GM03348 (cell line): ENCODE results near the gene CFAP46.
A peak's percentile ranks its signal among the peaks of the same experiment; 100 is the strongest.
"Not testable (repeated sequence)": the region's sequence is repeated elsewhere in the genome, so short reads cannot be mapped to it uniquely, and the experiment has no call there.

Experiments used
- DNase-seq: peaks from one replicate; pipeline ENCODE4 v3.0.0; 2012; ENCODE audit warnings: low spot score

The CFAP46 gene

DNA sequence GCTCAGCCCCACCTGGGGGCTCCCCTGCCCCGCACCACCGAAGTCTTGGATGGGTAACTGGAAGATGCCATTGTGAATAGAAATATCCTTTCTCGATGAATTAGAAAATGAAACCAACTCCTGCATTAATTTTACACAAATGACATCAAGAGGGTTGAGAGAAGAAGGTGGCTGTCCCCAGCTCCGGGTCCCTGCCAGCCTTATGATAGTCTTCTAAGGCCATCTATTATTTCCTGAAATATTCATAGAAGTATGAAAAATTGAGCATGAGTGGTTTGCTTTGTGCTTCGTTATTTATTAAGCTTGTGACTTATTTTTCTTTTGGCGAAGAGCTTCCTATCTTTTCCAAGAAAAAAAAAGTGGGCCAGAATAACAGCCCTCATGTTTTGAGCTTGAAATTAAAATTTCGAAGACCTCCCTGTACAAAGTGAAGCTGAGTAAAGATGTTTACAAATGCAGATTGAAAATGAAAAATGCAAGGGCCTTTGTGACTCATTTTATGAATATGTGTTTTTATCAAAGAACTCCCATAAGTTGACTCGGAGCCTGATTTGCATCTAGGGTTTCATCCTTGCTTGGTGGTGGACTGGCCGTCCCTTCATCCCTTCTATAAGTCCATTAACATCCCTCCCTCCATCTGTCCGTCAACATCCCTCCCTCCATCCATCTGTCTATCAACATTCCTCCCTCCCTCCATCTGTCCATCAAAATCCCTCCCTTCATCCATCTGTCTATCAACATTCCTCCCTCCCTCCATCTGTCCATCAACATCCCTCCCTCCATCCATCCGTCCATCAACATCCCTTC is 20.5 kb upstream of the CFAP46 start:
- DNase-seq: peak; percentile 43

DNA sequence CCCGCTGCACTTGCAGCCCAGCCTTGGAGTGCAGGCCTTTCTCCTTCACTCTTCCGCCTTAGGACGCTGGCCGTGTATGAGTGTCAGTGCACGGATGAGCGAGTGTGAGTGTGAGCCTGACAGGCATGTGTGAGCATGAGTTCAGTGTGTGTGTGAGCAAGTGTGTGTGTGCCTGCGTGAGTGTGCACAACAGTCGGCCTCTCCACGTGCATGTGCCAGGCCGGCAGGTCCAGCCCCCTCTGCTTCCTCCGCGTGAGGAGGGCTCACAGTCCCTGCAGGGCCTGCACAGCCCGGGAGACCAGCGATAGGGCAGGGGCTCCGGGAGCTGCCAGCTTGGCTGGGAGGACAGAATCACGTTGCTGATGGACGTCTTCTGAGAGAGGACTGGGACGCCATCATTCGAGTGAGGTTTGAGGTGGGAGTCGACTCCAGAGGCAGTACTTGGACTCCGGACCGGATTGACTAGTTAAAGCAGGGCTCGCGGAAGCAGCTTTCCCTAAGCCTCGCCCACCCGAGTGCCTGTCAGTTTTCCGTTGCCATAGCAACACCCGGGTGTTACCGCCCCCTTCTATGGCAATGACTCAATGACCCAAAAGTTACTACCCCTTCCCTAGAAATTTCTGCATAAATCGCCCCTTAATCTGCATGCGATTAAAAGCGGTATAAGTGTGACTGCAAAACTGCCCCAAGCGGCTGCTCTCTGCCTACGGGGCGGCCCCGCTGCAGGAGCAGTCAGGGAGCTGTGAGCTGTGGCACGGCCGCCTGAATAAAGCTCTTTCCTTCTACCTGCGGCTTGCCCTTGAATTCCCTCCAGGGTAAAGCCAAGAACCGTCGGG is 19.6 kb upstream of the CFAP46 start:
- peak; percentile 90 for DNase-seq

DNA sequence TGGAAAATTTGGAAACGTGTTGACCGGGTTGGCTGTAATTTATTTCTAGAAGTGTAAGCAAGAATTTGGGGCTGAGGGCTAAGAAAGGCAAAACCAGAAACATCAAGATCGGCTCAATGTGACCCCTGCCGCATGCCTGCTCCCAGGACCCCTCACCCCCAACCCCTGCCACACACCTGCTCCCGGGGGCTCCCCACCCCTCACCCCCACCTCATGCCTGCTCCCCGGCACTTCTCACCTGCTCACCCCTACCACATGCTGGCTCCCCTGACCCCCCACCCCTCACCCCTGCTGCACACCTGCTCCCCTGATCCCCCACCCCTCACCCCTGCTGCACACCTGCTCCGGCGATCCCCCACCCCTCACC is 19.0 kb upstream of the CFAP46 start:
- no peak for DNase-seq

DNA sequence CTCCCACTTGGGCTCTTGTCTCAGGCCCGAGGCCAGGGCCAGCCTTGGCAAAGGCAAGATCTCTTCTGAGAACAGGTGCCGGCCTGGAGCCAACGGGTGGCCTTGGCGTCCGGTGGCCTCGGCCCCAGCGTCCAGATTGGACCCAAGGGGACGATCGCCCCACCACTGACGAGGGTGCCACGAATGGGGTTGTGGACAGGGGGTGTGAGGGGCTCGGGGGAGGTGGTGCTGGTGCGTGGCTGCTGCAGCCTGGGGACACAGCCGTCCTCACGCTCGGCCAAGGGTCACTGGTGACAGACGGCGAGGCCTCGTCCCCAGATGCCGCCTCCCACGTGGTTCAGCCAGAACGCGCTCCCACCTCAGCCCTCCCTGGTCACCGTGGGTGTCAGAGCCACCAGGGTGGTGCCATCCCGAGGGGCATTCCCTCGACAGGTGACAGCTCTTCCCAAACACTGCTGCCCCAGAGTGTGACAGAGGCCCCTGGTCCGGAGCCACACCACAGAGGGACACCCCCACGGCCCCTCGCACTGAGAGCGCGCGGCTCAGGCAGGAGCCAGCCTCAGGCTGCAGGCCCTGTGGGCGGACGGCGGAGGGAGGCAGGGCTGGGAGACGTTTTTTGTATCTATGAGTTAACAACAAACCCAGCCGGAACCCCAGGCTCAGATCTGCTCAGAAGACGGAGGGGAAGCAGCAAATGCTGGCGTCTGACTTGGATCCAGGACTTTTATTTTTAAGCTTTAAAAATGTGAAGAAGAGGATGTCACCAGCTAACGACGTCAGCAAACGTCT is 18.5 kb upstream of the CFAP46 start:
- no peak for DNase-seq

DNA sequence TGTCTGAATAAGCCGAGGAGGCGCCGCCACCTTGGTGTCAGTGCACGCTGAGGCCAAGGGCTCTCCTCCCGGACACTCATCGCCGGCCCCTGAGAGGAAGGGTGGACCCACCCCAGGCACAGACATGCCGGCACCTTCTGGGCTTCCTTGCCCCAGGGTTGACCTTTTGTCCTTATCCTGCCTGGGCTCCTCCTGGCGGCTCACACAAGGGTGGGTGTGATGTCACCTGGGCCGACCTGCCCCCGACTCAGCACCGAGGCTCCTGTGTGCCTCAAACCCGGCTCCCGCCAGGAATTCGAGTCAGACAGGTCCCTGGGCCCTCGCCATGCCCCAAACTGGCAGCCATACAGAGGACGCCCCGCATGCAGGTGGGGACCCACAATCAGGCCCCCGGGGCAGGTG is 17.7 kb upstream of the CFAP46 start:
- DNase-seq: no peak

DNA sequence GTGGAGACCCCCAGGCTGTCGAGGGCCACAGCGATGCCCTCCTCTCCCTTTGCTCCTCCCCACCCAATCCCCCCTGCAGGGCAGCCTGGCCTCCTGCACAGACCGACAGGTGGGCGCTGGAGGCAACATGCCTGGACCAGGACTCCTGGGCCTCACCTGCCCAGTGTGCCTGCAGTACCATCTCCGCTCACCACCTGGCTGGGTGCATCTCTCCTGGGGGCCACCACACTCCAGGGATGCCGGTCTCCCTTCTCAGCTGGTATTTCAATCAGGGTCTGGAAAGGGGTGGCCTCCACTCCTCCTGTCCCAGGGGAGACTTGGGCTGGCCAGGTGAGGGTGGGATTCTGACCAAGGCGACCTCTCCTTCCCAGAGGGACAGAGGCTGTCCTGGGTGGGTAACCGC is 17.2 kb upstream of the CFAP46 start:
- no peak for DNase-seq

DNA sequence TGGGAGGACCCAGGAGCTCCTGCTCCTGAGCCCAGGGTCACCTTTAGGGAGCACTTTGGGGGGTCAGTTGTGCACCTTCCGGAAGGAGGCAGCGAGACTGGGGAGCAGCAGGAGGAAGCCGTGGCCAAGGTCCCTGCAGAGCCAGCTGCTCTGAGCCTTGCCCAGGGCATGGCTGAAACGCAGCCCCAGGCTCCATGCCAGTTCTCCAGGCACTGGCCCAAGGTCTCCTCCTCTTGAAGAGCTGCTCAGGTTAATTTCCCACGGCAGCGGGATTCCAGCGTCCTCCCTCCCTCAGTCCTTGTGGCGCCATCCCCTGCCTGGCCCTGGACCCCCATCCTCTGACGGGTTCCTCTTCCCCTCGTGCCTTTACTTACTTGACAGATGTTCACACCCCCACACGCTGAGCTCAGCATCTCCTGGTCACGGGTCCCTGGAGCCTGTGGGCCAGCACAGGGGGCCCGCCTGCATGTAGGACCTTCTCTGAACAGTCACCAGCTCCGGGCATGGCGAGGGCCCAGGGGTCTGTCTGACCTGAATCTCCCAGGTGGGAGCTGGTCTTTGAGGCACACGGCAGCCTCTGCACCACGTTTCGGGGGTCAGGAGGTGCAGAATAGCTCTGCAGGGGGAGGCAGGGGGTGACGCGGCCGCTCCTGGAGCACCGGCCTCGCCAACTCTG is 16.7 kb upstream of the CFAP46 start:
- DNase-seq: no peak

DNA sequence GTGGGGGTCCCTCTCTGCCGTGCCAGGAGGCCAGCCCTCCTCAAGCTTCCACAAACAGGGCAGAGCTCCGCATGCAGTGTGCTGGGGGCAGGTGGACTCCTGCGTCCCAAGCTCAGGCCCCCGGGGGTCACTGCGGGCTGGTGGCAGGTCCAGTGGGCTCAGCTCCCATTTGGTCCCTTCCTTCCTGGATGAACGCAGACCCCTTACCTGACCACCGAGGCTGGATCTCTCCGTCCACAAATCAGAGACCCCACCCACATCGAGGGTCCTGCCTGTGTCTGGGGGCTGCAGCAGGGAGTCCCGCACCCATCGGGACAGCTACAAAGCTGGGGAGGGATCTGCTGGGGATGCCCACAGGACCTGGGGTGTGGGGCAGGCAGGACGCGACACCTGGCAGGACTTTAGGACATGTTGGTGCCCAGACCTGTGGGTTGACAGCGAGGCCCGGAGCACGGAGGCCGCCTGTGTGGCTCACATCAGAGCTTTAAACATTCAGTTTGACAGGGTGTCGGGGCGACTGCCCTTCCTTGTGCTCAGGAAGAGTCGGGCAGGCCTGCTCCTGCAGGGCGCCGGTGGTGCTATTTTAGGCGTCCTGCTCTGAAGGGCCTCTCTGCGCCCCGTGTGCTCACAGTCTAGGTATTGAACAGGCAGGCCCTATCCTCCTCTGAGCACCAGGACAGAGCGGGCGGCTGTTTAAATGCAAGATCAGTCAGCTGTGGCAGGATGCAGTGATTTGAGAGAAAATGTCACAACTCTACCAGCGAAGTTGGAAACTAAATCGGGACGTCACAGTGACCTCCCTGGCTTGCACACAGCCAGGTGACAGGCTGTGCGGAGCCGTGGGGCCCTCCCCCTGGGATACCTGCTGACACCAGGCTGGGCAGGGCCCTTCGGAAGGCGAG is 15.9 kb upstream of the CFAP46 start:
- DNase-seq: no peak

DNA sequence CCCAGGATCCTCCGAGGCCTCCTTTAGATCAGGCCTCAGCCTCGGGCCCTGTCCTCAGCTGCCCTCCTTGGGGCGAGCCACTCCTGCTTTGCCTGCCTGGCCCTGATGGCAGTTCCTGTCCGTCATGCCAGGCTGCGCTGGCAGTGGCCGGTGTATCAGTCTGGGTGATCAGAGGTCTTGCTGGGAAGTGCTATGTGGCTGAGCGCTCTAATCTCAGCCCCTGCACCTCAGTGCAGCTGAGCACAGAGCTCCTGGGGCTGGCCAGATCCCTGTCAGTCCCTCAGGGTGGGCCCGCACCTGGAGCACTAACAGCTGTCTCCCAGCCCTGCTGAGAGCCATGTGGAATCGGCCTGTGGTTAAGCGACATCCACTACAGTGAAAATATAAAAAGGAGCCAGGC is 14.8 kb upstream of the CFAP46 start:
- DNase-seq: no peak

DNA sequence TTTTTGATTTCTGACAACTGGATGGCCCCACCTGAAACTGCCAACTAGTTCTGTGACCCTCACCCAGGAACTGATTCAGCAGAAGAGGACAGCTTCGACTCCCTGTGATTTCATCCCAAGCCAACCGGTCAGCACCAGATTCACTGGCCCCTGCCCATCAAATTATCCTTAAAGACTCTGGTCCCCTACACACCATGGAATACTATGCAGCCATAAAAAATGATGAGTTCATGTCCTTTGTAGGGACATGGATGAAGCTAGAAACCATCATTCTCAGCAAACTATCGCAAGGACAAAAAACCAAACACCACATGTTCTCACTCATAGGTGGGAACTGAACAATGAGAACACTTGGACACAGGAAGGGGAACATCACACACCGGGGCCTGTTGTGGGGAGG is 13.9 kb upstream of the CFAP46 start:
- DNase-seq: not testable (repeated sequence)

DNA sequence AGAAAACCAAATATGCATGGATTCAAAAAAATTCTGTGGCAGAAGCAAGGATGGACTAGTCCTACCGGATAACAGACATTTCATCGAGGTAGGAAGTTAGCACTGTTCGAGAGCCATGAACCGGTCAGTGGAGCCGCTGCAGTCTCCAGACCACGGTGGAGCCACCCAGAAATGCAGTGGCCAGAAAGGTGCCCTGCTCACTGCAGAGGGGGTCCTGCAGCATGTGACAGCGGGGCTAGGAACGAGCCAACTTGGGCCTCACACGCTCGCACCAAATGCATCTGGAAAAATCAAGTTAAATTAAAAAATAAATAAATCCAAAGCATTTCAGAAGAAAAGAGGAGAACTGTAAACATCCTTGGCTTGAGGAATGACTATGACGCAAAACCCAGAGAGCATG is 13.1 kb upstream of the CFAP46 start:
- no peak for DNase-seq

DNA sequence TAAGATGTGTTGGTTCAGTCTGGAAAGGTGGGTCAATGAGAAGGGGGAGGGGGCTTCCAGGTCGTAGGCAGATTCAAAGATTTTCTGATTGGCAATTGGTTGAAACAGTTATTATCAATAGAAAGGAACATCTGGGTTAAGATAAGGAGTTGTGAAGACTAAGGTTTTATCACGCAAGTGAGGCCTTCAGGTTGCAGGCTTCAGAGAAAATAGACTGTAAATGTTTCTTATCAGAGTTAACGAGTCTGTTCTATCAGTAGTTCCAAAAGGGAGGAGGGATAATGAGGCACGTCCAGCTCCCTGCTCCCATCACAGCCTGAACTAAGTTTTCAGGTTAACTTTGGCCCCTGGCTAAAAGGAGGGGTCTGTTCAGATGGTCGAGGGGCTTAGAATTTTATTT is 11.1 kb upstream of the CFAP46 start:
- no peak for DNase-seq

DNA sequence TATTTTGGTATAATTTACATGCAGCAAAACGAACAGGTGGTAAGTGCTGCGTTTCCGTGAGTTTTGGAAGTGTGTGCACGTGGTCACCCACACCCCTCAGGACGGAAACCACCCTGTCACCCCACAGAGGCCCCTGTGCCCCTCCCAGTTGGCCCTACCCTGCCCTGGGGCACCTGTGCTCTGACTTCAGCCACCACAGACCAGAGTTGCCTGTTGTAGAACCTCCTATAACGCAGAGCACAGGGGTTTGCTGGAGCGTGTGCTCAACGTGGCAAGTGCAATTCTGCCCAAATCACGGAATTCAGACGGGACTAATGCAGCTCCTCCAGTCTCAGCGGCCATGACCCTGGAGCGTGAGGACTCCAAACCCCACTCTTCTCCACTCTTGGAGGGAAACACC is 9.6 kb upstream of the CFAP46 start:
- no peak for DNase-seq

DNA sequence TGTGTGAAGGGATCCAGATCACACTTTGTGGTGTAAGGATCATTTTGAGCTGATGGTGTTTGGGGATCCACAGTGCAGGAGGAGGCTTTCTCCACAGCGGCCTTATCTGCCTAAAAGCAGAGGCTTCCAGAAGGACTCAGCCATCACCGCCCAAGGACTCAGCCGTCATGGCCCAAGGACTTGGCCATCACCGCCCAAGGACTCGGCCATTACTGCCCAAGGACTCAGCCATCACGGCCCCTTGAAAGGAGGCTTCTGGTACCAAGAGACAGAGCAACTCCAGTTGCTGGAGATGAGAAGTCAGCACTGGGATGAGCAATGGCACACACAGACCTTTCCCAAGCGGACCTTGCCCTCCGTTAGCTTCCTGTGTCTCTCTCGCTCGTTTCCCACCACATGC is 6.0 kb upstream of the CFAP46 start:
- no peak for DNase-seq

DNA sequence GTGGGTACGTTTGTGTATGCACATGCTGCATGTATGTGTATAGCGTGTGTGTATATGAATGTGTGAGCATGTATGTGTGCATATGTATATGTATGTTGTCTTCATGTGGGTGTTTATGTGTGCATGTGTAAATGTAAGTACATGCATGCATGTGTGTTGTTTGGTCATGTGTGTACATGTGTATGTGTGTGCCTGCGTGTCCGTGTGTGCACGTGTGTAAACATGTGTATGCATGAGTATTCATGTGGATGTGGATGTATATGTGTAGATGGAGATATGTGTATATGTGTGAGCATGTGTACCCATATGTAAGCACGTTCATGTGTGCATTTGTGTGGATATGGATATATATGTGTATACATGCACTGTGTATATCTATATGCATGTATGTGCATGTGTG is 5.5 kb upstream of the CFAP46 start:
- no peak for DNase-seq

DNA sequence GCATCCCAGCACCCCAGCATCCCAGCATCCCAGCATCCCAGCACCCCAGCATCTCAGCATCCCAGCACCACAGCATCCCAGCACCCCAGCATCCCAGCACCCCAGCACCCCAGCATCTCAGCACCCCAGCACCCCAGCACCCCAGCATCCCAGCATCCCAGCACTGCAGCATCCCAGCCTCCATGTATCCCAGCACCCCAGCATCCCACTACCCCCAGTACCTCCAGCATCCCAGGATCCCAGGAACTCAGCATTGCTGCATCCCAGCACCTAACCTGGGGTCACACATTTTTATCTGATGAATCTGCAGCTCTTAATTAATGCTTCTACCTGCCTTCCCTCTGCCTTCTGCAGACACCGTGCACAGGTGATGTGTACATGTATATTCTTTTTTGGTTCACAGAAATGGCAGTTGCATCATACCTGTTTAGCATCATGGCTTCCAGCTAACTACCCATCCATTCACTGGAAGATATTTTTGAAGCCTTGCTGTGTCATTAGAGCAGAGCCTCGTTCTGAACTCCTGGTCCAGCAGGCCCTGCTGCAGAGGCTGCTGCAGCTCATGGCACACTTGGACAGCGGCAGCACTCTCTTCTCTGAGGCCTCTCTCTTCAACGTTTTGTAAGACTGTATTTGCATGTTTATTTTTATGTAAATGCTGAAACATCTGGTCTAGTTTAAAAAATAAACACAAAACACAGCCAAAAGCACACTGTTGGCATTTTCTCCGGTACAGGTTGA is 4.6 kb upstream of the CFAP46 start:
- no peak for DNase-seq

DNA sequence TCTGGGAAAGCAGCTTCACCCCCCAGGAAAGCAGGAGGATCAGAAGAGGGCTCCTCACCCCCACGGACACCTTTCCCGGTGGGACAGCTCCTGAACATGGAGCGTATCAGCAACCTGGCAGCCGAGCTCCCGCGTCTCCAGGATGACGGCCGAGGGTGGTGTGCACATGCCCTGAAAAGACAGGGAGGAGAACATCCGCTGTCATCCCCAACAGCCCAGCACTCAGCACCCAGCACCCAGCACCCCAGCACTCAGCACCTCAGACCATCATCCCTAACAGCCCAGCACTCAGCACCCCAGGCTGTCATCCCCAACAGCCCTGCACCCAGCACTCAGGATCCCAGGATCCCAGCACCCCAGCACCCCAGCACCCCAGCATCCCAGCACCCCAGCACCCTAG is 3.9 kb upstream of the CFAP46 start:
- DNase-seq: no peak

DNA sequence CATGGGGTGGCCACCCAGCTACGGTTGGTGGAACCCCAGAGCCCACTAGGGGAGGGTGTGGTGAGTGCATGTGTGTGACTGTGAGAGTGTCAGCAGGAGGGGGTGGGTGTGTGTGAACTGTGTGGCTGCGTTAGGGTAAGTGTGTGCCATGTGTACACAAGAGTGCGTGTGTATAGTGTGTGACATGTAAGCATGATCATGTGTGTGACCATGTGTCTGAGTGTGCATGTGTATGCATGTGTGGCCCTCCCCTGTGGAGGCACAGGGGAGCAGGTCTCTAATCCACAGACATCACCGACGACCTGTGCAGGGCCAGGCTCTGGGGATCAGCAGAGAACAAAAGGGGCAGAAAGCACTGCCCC is 3.5 kb upstream of the CFAP46 start:
- DNase-seq: no peak

DNA sequence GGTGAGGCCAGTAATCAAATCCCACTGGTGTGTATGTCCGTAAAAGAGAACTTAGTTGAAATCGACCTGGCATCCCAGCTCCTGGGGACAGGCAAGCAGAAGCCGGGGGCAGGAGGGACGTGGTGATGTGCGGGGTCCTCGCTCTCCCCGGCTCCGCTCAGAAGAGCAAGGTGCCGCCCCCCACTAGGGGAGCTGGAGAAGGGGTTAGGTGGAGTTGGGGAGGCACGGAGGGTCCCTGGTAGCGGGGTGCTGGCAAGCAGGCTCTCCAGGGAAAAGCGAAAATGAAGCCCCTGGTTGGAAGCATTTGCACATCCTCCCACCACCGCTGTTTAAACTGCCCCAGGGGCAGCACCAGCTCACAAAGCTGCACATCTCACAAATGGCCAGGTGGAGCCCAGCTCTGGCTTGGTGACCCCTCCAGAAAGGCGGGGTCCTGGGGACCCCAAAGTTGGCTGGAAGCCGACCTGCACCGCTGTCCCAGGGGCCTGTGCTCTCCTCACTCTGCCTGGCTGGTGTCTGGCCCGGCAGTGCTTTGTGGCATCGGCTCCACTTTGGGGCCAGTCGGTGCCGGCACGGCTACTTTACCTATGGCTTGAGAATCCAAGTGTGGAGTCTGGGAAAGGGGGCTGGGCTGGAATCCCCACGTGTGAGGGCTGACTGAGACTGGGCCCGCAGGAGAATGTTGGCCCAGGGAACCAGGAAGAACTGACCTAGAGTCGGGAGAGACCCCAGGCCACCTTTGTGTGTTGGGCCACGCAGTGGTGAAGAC is 2.9 kb upstream of the CFAP46 start:
- no peak for DNase-seq

DNA sequence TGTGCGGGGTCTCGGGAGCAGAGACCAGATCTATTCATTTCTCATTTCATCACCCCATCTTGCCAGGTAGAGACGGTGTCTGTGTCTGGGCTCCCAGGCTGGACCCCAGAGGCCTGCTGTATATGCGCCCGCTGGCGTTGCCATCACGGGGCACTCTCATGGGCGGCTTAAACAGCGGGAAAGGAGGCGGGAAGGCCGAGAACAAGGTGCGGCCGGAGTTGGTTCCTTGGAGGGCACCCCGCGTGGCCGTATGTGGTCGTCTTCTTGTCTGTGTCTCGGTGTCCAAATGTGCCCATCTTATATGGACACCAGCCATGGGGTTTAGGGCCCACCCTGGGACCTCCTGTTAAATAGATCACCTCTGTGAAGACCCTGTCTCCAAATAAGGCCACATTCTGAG is 2.1 kb upstream of the CFAP46 start:
- DNase-seq: no peak
